ENCODE measurements around the gene FZD4.

The FZD4 gene

DNA sequence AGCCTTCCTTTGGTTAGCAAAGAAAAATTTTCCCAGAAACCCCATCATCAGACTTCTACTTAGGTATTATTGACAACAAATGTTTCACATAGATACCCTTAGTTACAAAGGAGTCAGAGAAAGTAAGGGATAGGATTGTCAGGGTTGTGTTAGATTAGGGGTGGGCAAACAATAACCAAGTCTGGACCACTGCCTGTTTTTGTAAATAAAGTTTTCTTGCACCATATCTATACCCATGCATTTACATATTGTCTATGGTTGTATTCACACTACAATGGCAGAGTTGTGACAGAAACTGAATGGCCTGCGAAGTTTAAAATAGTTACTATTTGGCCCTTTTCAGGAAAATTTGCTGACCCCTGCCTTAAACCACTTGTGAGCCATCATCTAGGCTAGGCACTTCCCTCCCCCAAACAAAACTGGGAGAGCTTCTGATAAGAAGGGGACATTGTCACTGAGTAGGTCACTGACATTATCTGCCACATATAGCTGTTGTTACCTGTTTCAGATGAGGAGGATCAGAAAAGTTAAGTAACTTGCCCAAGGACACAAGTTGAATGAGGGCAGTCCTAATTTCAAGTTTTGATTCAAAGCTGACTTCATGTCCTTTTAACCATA is 41.9 kb upstream of the FZD4 start:
- ChIA-PET CTCF (interaction anchor here (0.7 to 1.1 kb wide), 2 partner anchors 101 to 128 kb away, joined by 3 to 4 read pairs; no protein-coding TSS in a partner anchor), POLR2A (no interaction called here)
- Histone ChIP-seq H3K27ac (ENCODE audit: extremely low read depth, low read depth, low read length) (no peak overlapping the region), H3K36me3 (ENCODE audit: control insufficient read depth in 2 of 2, insufficient read depth in 1 of 2, low read length in 2 of 2) (no peaks in the 10 kb centered on the region), H3K4me1 (ENCODE audit: control insufficient read depth, insufficient read depth, low read length) (no peaks in the 10 kb centered on the region), H3K9me3 (ENCODE audit: control insufficient read depth, insufficient read depth, low read depth, low read length) (no peaks in the 10 kb centered on the region), H3K4me3 (ENCODE audit: low read depth, low read length) (no peak overlapping the region)
- no peak for TF ChIP-seq ZNF777 (tag by site-specific recombination; IDR thresholded peaks at IDR 0.05; ENCODE audit: borderline replicate concordance)
- TF ChIP-seq ZNF354C (tag by site-specific recombination; IDR thresholded peaks at IDR 0.05; ENCODE audit: borderline replicate concordance, low read depth), result no peak
- TF ChIP-seq HOXA7 (CRISPR knock-in tag; IDR thresholded peaks at IDR 0.05; ENCODE audit: borderline replicate concordance), result no peak
- TF ChIP-seq ZNF449 (tag by site-specific recombination; IDR thresholded peaks at IDR 0.05), result no peak
- TF ChIP-seq ZNF544 (tag by site-specific recombination; IDR thresholded peaks at IDR 0.05), result no peak
- TF ChIP-seq, protein P1, sequence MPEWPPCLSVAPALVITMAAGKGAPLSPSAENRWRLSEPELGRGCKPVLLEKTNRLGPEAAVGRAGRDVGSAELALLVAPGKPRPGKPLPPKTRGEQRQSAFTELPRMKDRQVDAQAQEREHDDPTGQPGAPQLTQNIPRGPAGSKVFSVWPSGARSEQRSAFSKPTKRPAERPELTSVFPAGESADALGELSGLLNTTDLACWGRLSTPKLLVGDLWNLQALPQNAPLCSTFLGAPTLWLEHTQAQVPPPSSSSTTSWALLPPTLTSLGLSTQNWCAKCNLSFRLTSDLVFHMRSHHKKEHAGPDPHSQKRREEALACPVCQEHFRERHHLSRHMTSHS (tag by site-specific recombination; IDR thresholded peaks at IDR 0.05), result no peak
- TF ChIP-seq, protein P2, sequence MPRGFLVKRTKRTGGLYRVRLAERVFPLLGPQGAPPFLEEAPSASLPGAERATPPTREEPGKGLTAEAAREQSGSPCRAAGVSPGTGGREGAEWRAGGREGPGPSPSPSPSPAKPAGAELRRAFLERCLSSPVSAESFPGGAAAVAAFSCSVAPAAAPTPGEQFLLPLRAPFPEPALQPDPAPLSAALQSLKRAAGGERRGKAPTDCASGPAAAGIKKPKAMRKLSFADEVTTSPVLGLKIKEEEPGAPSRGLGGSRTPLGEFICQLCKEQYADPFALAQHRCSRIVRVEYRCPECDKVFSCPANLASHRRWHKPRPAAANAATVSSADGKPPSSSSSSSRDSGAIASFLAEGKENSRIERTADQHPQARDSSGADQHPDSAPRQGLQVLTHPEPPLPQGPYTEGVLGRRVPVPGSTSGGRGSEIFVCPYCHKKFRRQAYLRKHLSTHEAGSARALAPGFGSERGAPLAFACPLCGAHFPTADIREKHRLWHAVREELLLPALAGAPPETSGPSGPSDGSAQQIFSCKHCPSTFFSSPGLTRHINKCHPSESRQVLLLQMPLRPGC (tag by site-specific recombination; IDR thresholded peaks at IDR 0.05), result no peak
- TF ChIP-seq ZBTB26 (tag by site-specific recombination; optimal IDR thresholded peaks at IDR 0.05), result no peak
- no peak for TF ChIP-seq ZNF416 (tag by site-specific recombination; IDR thresholded peaks at IDR 0.05)
- TF ChIP-seq, protein P3, sequence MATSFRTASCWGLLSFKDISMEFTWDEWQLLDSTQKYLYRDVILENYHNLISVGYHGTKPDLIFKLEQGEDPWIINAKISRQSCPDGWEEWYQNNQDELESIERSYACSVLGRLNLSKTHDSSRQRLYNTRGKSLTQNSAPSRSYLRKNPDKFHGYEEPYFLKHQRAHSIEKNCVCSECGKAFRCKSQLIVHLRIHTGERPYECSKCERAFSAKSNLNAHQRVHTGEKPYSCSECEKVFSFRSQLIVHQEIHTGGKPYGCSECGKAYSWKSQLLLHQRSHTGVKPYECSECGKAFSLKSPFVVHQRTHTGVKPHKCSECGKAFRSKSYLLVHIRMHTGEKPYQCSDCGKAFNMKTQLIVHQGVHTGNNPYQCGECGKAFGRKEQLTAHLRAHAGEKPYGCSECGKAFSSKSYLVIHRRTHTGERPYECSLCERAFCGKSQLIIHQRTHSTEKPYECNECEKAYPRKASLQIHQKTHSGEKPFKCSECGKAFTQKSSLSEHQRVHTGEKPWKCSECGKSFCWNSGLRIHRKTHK (tag by site-specific recombination; IDR thresholded peaks at IDR 0.05), result no peak
- no peak for TF ChIP-seq YY2 (tag by site-specific recombination; IDR thresholded peaks at IDR 0.05)
- no peak for TF ChIP-seq ZSCAN30 (tag by site-specific recombination; IDR thresholded peaks at IDR 0.05)
- no peak for TF ChIP-seq ZNF335 (tag by site-specific recombination; conservative IDR thresholded peaks at IDR 0.05)
- TF ChIP-seq OSR2 (tag by site-specific recombination; IDR thresholded peaks at IDR 0.05), result no peak
- TF ChIP-seq ZNF274 (IDR thresholded peaks at IDR 0.05; ENCODE audit: low read length), result no peak
- no peak for TF ChIP-seq ZNF274 (tag by site-specific recombination; IDR thresholded peaks at IDR 0.05; ENCODE audit: borderline replicate concordance)
- no peak for TF ChIP-seq ZNF626 (tag by site-specific recombination; IDR thresholded peaks at IDR 0.05)
- TF ChIP-seq ZNF362 (tag by site-specific recombination; IDR thresholded peaks at IDR 0.05), result no peak
- no peak for TF ChIP-seq ZNF155 (tag by site-specific recombination; IDR thresholded peaks at IDR 0.05)
- TF ChIP-seq ZNF214 (tag by site-specific recombination; IDR thresholded peaks at IDR 0.05; ENCODE audit: borderline replicate concordance), result no peak

Measured in HEK293 (cell line).